ENCODE measurements around the gene SMAD6. TPM values are rescaled to one million over a fixed set of nuclear protein-coding genes. Genes with fewer than 3 reads are reported as not detected.

The SMAD6 gene
- polyA plus RNA-seq, 3 donors, result 25.6 to 41.7 (median 39.7) TPM

DNA sequence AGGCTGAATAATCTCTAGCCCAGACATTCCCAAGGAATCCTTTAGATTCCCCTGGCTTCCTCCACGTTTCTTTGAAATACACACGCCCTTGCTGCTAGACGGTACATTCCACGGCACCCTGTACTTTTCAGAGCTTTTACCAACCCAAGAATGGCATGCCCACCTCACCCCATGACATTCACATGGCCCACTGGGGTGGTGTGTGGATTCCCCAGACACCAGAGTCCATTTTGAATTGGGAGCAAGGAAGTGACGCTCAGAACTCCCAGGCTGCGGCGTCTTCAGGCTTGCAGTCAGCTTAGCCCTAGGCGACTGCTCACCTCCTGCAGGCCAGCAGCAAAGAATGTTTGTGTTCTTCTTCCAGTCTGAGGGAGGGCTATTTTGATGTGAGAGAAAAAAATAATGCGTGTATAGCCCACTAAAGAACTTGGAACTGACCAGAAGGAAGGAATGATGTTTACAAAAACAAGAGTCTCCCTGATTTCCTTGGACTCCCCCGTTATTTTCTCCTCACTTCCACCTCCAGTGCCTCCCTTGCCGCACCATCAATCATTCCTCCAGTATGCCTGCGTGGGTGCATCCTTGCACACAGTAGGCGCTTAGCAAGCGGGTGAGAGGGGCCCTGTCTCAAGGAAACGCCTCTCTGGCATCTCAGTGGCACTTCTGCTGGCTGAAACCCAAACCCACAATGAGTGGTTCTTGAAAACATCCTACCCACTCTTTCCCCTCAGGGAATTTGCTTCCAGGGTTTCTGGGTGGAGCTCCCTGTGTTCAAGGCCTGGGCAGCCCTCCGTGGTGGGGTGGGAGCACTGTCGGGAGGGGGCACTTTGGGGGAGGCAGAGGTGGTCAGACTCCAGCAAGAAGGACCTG is 59.9 kb downstream of the SMAD6 start:
- DNase-seq (ENCODE audit: extremely low read depth in 1 of 11, low read depth in 9 of 11, low spot score in 4 of 11), result no peak

GRCh38 chr15:66763186-66764071 is 61.4 kb downstream of the SMAD6 start:
- no peak for DNase-seq (ENCODE audit: extremely low read depth in 1 of 11, low read depth in 9 of 11, low spot score in 4 of 11)

- DNase-seq (ENCODE audit: extremely low read depth in 1 of 11, low read depth in 9 of 11, low spot score in 4 of 11), result no peak
These were observed 62.2 kb downstream of the SMAD6 start for GRCh38 chr15:66764072-66764786.

- peak; percentile 79 to 97 (median 87) for DNase-seq (ENCODE audit: extremely low read depth in 1 of 11, low read depth in 9 of 11, low spot score in 4 of 11)
These were observed 63.6 kb downstream of the SMAD6 start for GRCh38 chr15:66765478-66766281.

GRCh38 chr15:66766282-66767230 is 64.5 kb downstream of the SMAD6 start:
- DNase-seq (ENCODE audit: extremely low read depth in 1 of 11, low read depth in 9 of 11, low spot score in 4 of 11), result no peak

GRCh38 chr15:66767240-66767659 is 65.2 kb downstream of the SMAD6 start:
- no peak for DNase-seq (ENCODE audit: extremely low read depth in 1 of 11, low read depth in 9 of 11, low spot score in 4 of 11)

DNA sequence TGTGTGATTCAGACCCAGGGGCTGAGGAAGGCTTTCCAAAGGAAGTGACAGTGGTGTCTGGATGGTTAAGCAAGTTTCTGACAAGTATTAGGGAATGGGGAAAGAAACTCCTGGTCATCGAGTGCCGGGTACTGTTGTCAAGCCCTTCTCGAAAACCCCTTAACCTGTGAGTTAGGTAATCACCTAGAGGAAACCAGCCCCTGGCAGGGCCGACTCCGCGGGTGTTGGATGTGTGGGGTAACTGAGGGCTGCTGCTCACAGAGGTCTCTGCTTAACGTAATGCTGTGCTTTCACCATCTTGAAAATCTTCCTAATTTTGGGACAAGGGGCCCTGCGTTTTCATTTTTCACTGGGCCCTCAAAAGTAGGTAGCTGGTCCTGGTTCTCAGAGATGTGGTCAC is 67.0 kb downstream of the SMAD6 start:
- no peak for DNase-seq (ENCODE audit: extremely low read depth in 1 of 11, low read depth in 9 of 11, low spot score in 4 of 11)

DNA sequence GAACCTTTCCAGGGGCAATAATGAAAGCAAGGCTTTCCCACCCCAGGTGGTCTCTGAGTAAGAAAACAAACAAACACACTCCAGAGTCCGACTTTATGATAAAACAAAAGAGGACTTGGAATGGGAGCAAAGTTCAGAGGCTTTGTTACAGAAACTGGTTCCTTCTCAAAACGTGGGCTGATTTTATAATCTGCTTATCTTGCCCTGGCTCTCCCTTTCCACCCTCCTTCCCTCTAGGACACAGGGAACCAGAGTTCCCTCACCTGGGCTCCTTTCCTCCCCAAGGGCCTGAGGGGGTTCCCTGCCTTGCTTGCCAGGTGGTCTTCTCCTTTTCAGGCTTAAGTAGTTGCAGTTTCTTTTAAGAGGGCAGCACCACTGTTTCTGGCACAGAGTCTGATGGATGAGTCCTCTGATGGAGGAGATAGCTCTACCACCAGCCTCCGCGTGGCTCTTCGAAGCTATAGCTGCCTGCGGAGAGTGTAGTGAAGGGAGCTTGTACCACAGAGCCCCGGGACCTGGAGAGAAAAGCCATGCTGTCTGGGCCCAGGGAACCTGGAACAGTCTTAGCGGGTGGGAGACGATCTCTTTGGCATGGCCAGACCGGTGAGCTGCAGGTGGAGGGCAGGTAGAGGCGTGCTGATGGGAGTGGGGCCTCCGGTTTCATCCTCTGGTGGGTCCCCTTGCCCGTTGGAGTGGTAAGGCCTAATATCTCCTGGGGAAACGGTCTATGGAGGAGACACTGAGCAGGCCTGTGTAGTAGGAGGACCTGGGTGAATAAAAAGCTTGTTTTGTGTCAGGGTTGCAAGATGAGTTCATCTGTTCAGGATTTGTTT is 68.7 kb downstream of the SMAD6 start:
- DNase-seq (ENCODE audit: extremely low read depth in 1 of 11, low read depth in 9 of 11, low spot score in 4 of 11), result no peak

- DNase-seq (ENCODE audit: extremely low read depth in 1 of 11, low read depth in 9 of 11, low spot score in 4 of 11), result no peak
These were observed 69.3 kb downstream of the SMAD6 start for GRCh38 chr15:66771351-66771650.

GRCh38 chr15:66772604-66773128 is 70.6 kb downstream of the SMAD6 start:
- no peak for DNase-seq (ENCODE audit: extremely low read depth in 1 of 11, low read depth in 9 of 11, low spot score in 4 of 11)

GRCh38 chr15:66773129-66773873 is 71.3 kb downstream of the SMAD6 start:
- DNase-seq (ENCODE audit: extremely low read depth in 1 of 11, low read depth in 9 of 11, low spot score in 4 of 11), result peak in 5 of 11 donors; percentile 66 to 91 (median 87)

DNA sequence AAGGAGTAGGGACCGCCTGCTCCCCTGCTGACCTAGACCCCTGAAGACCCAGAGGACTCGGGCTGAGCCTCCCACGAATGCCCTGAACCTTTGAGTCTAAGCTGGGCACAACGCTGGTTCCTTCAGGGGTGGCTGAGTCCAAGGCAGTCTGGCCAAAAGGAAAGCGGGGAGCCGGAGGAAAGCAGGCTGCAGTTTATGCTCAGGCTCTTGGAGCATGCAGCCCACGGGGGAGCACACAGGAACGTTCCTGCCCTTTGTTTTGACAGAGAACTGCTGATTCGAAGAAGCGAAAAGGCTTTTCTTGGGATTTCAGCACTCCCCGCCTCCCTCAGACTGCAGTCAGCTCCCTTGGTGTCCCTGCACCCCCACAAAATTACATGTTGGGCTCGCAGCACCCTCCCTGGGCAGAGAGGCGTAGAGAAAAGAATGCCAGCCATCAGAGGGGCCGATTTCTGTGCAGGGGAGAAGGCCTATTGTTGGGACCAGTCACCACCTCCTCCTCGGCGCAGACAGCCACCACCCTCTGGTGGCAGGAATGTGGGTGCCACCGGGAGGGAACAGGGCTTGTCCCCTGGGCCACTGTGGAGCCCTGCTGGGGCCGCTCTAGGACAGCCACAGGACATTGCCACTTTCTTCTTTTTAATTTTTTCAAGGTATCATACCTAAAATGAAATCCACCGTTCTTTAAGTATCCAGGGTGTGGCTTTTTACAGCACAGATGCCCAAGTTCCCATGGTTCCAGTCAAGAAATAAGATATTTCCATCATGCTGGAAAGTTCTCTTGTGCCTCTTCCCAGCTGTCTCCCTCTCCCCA is 72.2 kb downstream of the SMAD6 start:
- DNase-seq (ENCODE audit: extremely low read depth in 1 of 11, low read depth in 9 of 11, low spot score in 4 of 11), result peak; percentile 76 to 91 (median 86)

GRCh38 chr15:66775127-66776105 is 73.4 kb downstream of the SMAD6 start:
- DNase-seq (ENCODE audit: extremely low read depth in 1 of 11, low read depth in 9 of 11, low spot score in 4 of 11), result peak in 2 of 11 donors; percentile 70 to 74

DNA sequence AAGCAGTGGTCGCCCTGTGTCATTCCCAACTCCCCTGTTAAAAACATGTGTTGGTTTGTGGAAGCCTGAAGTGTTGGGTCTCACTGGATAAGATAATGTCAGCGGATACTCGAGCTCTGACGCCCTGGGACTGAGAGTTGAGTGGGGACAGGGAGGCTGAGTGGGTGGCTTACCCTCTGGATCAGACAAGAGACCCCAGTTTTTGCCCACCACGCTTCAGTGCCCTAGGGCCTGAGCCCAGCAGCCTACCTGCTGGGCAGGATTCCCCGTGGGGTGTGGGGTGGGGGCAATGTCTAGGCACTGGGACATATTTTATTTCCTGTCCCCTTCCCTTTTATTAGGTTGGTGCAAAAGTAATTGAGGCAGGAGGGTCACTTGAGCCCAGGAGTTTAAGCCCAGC is 75.0 kb downstream of the SMAD6 start:
- DNase-seq (ENCODE audit: extremely low read depth in 1 of 11, low read depth in 9 of 11, low spot score in 4 of 11), result no peak

Measured in renal cortex interstitium (tissue), 11 donors.